Activated CD8-positive, alpha-beta T cell treated with anti-CD3 and anti-CD28 coated beads, Interleukin-2, amount 10 ng/mL, durations not matched to agents 7 days and 5 days (primary cell): ENCODE data around the gene PRICKLE2. TPM values are rescaled to one million over a fixed set of nuclear protein-coding genes. Genes with fewer than 3 reads are reported as not detected.

ENCODE experiments used
- ATAC-seq: fragments of 150-1000 bp; cut with Tn5 transposase; one replicate; pipeline ENCODE4 v1.10.0; 2021; ENCODE audit warnings: moderate library complexity
- CTCF ChIA-PET: fragments of 350-600 bp; sonication (Branson Sonifier 250); formaldehyde crosslinking; loops from one replicate; lab custom pipeline; 2021; ENCODE audit warnings: antibody characterized with exemption; lab: Charles Lee
- POLR2A ChIA-PET: fragments of 350-600 bp; sonication (Branson Sonifier 250); formaldehyde crosslinking; loops from one replicate; lab custom pipeline; 2021; ENCODE audit warnings: antibody characterized with exemption; lab: Charles Lee
- DNase-seq: peaks from one replicate; pipeline ENCODE4 v3.0.0-alpha.2; 2020
- H3K27ac Mint-ChIP-seq: one replicate; pipeline ENCODE4 v1.8.0; 2021; ENCODE audit warnings: mild to moderate bottlenecking, mixed read lengths
- H3K27me3 Mint-ChIP-seq: one replicate; pipeline ENCODE4 v1.8.0; 2021; ENCODE audit warnings: low read depth, mixed read lengths
- H3K36me3 Mint-ChIP-seq: one replicate; pipeline ENCODE4 v1.8.0; 2021; ENCODE audit warnings: low read depth, mixed read lengths
- H3K4me1 Mint-ChIP-seq: one replicate; pipeline ENCODE4 v1.8.0; 2021; ENCODE audit warnings: low read depth, mixed read lengths
- H3K4me3 Mint-ChIP-seq: one replicate; pipeline ENCODE4 v1.8.0; 2021; ENCODE audit warnings: mild to moderate bottlenecking, mixed read lengths
- H3K9me3 Mint-ChIP-seq: one replicate; pipeline ENCODE4 v1.8.0; 2022; ENCODE audit warnings: mixed read lengths; ENCODE audit not compliant: insufficient read depth
- total RNA-seq, 2 experiments: library from RNA; stranded (reverse); gene quantifications; one replicate each; pipeline ENCODE4 v1.2.3, GENCODE V29; 2021

PRICKLE2 gene
- total RNA-seq, 2 experiments from 2014 or later: not detected

DNA sequence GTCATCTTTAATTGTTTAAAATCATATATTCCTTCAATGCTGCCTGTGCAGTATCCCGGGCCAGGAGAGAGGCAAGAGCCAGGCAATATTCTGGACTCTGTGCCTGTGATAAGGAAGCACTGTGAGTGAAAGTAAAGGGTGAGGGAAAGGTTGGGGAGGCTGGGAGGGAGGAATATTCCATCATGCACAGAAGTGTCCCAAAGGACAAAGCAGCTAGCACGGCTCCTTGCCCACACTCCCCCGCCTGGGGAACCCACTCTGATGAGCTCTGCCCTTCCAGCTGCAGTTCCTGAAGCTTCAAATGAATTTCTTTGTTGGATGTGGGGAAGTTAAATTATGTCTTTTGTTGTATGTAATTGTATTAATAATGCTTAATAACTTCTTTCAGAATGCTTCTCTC, 1.5 kb upstream of the PRICKLE2 start:
- Mint-ChIP-seq H3K36me3 (no peaks in the 10 kb centered on the region), H3K27me3 (peaks cover 3% of the 10 kb centered on the region), H3K4me1 (no peaks in the 10 kb centered on the region), H3K27ac (no peak overlapping the region), H3K9me3 (no peaks in the 10 kb centered on the region), H3K4me3 (no peak overlapping the region)
- no peak for DNase-seq
- no peak for ATAC-seq
- POLR2A ChIA-PET: no interaction called here
- CTCF ChIA-PET: no interaction called here

DNA sequence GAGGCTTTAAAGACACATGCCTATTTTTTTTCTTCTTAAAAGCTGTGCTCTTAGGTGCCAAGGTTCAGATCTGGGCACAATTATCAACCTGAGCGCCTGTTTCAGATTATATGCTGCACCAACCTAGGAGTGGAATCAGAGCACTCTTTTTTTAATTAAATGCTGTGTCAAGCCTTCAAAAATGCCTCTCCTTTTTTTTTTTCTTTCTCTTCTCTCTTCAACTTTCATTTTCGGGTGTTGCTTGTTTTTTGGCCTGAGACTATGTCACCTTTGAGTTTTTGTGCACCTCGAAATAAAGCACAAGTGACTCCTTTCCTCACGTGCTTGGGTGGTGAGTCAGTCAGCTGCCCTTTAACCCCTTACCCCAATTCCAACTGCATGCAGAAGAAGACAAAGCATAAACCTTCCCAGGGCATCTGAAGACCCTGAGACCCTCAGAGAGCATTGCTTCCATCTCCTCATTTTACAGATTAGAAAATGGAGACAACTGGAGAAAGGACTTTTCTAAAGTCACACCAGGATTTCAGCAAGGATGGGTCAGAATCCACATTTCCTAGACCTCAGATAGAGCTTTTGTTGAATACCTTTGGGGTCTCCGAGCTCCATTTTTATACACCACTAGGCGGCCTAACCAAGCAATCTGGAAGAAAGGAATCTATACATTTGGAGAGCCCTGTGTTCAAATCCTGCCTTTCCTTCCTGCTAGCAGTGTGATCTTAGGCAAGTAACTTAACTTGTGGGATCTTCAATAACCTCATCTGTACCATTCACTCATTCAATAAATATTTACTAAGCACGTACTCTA, 631 bp upstream of the PRICKLE2 start:
- Mint-ChIP-seq H3K4me1 (no peaks in the 10 kb centered on the region), H3K36me3 (no peaks in the 10 kb centered on the region), H3K27me3 (peaks cover 3% of the 10 kb centered on the region), H3K9me3 (no peaks in the 10 kb centered on the region), H3K27ac (no peak overlapping the region), H3K4me3 (no peak overlapping the region)
- no peak for DNase-seq
- CTCF ChIA-PET: no interaction called here
- ATAC-seq: no peak
- POLR2A ChIA-PET: no interaction called here

DNA sequence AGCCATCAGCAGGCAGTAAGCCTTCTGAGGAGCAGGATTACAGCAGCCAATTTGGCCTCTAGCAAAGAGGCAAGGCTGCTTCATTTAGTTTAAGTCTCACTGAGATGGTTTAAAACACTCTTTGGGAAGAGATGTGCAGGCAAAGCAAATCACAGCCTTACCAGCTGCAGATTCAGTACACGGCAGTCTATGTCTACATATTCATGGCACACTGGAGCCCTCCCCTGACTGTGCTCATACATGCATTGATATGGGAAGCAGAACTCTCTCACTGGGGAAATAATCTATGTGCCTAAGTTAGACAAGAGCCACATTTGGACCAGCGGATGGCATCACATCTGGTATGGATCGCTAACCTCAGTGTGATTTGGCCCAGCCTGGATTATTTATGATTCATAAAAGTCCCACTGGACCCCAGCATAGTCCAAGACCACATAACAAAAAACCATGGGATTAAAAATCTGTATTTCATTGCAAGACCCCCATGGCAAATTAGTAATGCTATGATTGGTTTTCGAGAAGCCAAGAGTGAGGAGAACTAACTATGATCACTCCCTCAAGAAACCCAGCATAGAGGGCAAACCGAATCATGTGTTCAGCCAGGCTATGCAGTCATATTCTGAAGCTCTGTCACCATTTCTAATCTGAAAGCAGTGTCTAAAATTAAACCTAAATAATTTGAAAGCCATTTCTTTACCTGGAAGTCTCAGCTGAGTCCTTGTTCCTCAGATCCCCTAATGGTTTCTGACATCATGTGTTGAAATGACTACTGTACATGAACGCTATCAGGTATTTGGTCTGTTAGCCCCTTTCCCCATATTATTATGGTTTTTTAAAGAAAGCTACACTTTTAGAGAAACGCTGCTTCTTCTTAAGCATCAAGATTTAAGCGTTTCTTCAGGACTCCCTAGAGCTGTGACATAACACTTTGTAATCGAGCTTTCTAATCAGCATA, 1.2 kb downstream of the PRICKLE2 start:
- ChIA-PET CTCF (no interaction called here), POLR2A (no interaction called here)
- Mint-ChIP-seq H3K4me3 (no peak overlapping the region), H3K36me3 (no peaks in the 10 kb centered on the region), H3K27ac (no peak overlapping the region), H3K27me3 (peaks cover 1% of the 10 kb centered on the region), H3K9me3 (no peaks in the 10 kb centered on the region), H3K4me1 (no peaks in the 10 kb centered on the region)
- no peak for DNase-seq
- no peak for ATAC-seq

DNA sequence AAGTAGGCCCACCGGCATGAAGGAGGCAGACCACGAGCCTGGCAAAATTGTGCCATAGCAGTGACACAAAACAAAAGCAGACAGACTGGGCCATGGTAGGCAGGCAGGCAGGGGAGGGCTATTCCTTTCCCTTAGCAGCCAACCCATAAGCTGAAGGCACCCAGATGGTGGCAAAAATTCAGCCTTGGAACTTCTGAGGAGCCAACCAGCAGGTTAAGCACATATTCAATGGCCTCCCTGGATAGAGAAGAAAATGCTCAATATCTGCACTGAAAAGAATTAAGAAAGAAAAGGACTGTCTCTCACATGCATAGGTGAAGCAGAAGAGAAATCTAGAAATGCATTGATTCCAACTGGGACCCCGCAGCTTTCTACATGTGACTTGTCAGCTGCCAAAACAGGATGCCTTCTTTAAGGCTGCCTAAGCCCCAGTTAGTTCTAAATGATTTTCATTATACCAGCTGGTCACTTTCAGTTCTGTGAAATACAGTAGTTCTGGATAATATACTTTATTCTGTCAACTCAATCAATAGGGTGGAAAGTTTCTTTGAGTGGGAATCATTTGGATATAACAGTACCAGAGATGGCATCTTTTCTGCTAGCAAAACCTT, 2.7 kb downstream of the PRICKLE2 start:
- Mint-ChIP-seq H3K4me1 (no peaks in the 10 kb centered on the region), H3K36me3 (no peaks in the 10 kb centered on the region), H3K27ac (no peak overlapping the region), H3K4me3 (no peak overlapping the region), H3K9me3 (no peaks in the 10 kb centered on the region), H3K27me3 (no peaks in the 10 kb centered on the region)
- POLR2A ChIA-PET: no interaction called here
- DNase-seq (no peak), ATAC-seq (no peak)
- CTCF ChIA-PET: no interaction called here

DNA sequence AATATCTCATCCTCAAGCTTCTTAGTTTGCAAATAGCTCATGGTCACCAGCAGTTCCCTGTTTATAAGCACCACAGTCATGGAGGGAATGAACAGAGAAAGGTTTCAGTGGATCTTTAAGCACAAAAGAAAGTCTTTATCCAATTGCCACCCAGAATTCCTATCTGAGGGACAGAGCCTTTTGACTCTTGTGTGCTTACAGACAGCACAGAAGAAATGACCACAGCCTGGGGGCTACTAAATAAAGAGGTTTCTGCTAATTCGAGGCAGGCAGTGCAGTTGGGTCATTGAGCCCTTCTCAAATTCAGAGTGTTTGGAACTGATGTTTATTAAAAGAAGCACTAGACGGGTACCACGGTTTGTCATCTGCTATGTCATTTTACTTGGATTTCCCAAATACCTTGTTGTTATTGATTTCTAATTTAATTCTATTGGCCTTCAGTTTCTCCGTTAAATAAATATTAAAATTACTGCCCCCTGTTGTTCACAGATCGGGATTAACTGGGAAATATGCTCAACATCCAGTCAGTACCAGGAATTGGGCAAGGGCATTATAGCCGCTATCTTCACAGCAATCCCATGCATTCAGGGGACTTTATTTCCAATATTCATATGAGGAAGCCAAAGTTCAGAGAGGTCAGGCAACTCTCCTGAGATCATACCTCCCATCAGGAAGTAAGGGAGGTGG, 3.6 kb downstream of the PRICKLE2 start:
- ChIA-PET POLR2A (no interaction called here), CTCF (no interaction called here)
- H3K27me3 Mint-ChIP-seq: no peaks in the 10 kb centered on the region
- H3K27ac Mint-ChIP-seq: no peak overlapping the region
- no peak overlapping the region for H3K4me3 Mint-ChIP-seq
- H3K36me3 Mint-ChIP-seq: no peaks in the 10 kb centered on the region
- no peaks in the 10 kb centered on the region for H3K9me3 Mint-ChIP-seq
- ATAC-seq: no peak
- DNase-seq: no peak
- no peaks in the 10 kb centered on the region for H3K4me1 Mint-ChIP-seq

DNA sequence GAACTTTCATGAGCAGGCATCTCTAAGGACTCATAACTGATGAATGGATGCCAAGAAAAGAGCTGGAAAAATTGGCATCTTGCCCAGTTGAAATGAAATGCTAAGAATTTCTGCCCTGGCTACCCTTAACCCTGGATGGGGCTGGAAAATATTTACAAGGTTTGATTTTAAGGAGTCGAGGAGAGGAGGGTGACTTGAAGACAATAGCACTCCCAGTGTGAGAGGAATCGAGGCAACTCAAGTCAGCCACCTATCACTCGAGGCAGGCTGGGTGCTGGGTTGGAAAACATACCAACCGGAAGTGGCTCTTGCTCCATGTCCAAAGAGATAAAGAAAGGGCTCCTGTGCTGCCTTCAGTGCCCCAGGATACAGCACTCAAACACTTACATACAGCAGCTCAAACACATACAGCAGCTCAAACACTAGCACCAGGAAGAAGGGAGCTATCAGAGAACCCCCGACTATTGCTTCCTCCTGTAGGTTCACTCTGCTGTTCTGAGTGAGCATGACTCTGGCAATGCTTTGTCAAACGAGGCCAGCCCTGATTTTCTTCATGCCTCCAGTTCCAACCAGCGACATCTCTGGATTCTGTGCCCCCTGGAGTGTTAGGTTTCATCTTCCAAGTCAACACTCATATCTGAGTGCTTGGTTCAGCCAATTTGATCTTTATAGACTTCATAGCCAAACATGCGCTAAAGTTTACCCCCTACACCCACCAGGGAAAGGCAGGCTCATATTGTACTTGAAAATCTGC, 4.9 kb downstream of the PRICKLE2 start:
- POLR2A ChIA-PET: no interaction called here
- H3K4me1 Mint-ChIP-seq: no peaks in the 10 kb centered on the region

DNA sequence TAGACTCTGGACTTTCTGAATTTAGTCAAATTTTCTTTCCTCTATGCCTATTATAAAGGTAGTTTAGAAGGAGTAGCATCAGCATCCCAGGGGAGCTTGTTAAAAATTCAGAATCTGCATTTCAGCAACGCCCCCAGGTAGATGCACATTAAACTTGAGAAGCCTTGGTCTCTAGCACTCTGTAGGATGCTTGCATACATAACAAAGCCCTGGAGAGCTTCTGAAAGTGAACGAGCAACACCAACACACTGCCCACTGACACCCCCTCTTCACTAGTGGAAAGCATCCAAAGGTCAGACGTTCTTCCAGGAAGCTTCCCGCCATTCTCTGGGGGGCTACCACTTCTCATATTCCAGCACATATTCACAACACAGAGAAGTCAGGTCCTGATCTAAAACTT, 6.5 kb downstream of the PRICKLE2 start:
- ChIA-PET POLR2A (no interaction called here), CTCF (no interaction called here)

More for the DNA sequence above, 4.9 kb downstream of the PRICKLE2 start:
- CTCF ChIA-PET: no interaction called here
- no peaks in the 10 kb centered on the region for H3K27me3 Mint-ChIP-seq
- no peak for ATAC-seq
- H3K9me3 Mint-ChIP-seq: no peaks in the 10 kb centered on the region
- H3K36me3 Mint-ChIP-seq: no peaks in the 10 kb centered on the region
- DNase-seq: no peak
- no peak overlapping the region for H3K27ac Mint-ChIP-seq
- H3K4me3 Mint-ChIP-seq: no peak overlapping the region

DNA sequence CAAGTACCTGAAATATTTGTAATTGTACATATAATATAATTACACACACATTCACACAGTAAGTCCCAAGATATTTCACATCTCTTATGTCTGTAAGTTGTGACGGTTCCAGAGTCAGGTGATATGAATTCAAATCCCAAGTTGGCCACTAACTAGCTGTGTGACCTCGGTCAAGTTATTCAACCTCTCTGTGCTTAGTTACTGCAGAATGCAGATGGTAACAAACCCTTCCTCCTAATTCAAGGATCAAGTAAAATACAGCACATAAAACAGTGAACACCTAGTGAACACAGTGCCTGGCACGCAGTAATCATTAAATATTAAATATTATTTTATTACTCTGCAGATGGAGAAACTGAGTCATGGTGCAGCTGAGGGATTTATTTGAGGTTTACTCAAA, 6.9 kb downstream of the PRICKLE2 start:
- H3K4me1 Mint-ChIP-seq: no peaks in the 10 kb centered on the region
- CTCF ChIA-PET: no interaction called here
- H3K36me3 Mint-ChIP-seq: no peaks in the 10 kb centered on the region
- H3K27ac Mint-ChIP-seq: no peak overlapping the region
- H3K9me3 Mint-ChIP-seq: no peaks in the 10 kb centered on the region
- ATAC-seq (no peak), DNase-seq (no peak)
- H3K4me3 Mint-ChIP-seq: no peak overlapping the region
- no peaks in the 10 kb centered on the region for H3K27me3 Mint-ChIP-seq
- POLR2A ChIA-PET: no interaction called here

More for the DNA sequence above, 6.5 kb downstream of the PRICKLE2 start:
- ATAC-seq (no peak), DNase-seq (no peak)
- no peaks in the 10 kb centered on the region for H3K4me1 Mint-ChIP-seq
- H3K27ac Mint-ChIP-seq: no peak overlapping the region
- no peaks in the 10 kb centered on the region for H3K9me3 Mint-ChIP-seq
- no peaks in the 10 kb centered on the region for H3K27me3 Mint-ChIP-seq
- no peak overlapping the region for H3K4me3 Mint-ChIP-seq
- H3K36me3 Mint-ChIP-seq: no peaks in the 10 kb centered on the region

DNA sequence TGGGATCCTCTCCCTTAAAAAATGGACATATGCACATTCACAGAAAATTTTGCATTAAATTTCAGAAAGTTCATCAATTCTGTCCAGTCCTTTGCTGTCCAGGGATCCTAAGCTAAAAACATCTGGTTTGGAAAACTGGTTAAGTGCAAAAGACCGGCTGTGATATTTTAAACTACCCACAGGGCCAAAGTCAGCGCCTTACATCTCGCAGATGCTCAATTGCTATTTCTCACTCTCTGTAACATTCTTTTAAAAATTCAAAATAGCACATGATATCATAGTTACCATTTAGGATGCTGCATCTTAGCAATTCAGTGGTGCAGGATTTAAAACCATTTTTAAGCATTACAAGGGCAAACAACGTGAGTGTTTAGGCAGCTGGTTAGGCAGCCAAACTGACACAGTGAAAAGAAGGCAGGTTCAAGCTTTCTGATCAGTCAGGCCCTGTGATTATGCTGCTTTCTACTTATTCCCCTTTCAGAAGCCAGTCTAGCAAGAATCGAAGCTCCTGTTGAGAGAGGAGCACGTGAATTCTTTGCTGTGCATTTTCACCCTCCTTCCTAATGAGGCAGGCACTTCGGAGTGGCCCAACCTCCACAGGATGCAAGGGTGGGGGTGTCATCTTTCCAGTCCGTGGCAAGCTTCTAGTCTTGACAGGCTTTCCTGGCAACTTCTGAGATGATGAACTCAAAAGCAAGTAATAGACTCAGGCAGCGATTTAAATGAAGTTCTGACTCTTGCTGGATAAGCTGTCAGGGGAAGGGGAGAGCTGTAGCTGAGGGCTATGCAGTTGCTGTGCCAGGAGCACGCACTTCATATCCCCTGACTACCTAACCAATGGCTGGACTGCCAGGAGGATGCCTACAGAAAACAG, 8.8 kb downstream of the PRICKLE2 start:
- H3K36me3 Mint-ChIP-seq: no peaks in the 10 kb centered on the region
- H3K4me3 Mint-ChIP-seq: no peak overlapping the region
- no peaks in the 10 kb centered on the region for H3K27me3 Mint-ChIP-seq
- H3K9me3 Mint-ChIP-seq: no peaks in the 10 kb centered on the region
- H3K27ac Mint-ChIP-seq: no peak overlapping the region
- ATAC-seq (no peak), DNase-seq (no peak)
- no peaks in the 10 kb centered on the region for H3K4me1 Mint-ChIP-seq
- POLR2A ChIA-PET: no interaction called here
- CTCF ChIA-PET: no interaction called here

DNA sequence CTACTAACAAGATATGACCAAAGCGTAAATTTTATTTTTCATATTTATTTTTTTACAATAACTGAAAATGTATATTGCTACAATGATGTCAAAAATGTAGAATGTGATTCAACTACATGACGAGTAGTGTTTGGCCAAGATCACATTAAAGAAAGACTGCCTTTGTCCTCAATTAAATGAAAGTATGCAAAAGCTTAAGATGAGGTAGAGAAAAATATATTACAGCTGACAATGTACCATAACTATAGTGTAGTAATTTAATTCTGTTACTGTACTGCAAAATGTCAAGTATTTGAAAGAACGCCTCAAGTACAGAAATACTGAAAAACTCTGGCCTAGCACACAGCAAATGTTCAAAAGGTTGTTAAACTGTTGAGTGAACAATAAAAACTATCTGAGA, 9.7 kb downstream of the PRICKLE2 start:
- H3K27ac Mint-ChIP-seq: no peak overlapping the region
- H3K27me3 Mint-ChIP-seq: no peaks in the 10 kb centered on the region
- no peak for DNase-seq
- H3K4me3 Mint-ChIP-seq: no peak overlapping the region
- H3K36me3 Mint-ChIP-seq: no peaks in the 10 kb centered on the region
- H3K4me1 Mint-ChIP-seq: no peaks in the 10 kb centered on the region
- CTCF ChIA-PET: no interaction called here
- H3K9me3 Mint-ChIP-seq: no peaks in the 10 kb centered on the region
- ATAC-seq: no peak
- POLR2A ChIA-PET: no interaction called here
